Neural progenitor cell (in vitro differentiated cells): ENCODE results near the gene PSME4.

Experiments
- CTCF ChIP-seq: fragments of 200-600 bp; sonication (generic); IDR thresholded peaks from 2 replicates; pipeline ENCODE4 v1.5.1; 2017; ENCODE audit warnings: antibody characterized with exemption, mild to moderate bottlenecking
- EZH2 ChIP-seq: fragments of 200-600 bp; sonication (generic); IDR thresholded peaks from 2 replicates; pipeline ENCODE4 v1.6.1; 2017; ENCODE audit warnings: antibody characterized with exemption, mild to moderate bottlenecking, moderate library complexity

DNA sequence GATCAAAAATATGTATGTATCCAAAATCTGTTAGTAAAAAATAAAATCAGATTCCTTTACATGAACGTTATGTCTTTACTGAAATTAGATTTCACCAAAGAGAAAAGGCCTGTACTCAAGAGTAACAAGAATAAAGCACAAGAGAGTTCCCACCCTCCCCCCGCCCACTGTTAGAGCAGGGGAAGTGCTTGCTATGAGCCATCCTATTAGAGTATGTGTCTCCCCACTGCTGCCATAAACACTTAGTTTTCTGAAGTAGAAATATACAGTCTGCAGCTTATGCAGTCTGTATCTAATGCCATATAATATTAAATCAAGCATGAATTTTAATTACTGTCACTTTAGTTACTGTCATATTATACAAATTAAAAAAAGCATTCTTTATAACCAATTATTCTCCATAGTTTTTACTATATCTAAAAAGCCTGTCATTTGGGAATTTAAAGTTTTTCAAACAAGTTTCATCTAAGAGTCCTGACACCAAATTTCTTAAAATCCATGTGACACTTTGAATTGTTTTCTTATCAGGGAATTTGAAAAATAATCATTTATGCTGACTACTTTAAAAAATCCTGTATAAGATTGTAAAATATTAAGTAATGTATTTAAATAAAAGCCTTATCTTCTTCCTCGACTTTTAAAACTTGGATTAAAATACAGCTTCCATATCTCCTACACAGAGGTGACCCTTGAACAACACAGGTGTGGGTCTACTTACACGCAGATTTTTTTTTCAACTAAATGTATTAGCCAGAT lies 59.2 kb downstream of the PSME4 start:
- TF ChIP-seq CTCF = no peak
- no peak for TF ChIP-seq EZH2
